HG02623 (cell line): ENCODE measurements around the gene UBE3B.

Experiments used
- ATAC-seq: cut with Tn5 transposase; IDR thresholded peaks from one replicate; pipeline ENCODE4 v1.9.1; 2021; ENCODE audit warnings: moderate library complexity; ENCODE audit not compliant: unreplicated experiment

Gene UBE3B

DNA sequence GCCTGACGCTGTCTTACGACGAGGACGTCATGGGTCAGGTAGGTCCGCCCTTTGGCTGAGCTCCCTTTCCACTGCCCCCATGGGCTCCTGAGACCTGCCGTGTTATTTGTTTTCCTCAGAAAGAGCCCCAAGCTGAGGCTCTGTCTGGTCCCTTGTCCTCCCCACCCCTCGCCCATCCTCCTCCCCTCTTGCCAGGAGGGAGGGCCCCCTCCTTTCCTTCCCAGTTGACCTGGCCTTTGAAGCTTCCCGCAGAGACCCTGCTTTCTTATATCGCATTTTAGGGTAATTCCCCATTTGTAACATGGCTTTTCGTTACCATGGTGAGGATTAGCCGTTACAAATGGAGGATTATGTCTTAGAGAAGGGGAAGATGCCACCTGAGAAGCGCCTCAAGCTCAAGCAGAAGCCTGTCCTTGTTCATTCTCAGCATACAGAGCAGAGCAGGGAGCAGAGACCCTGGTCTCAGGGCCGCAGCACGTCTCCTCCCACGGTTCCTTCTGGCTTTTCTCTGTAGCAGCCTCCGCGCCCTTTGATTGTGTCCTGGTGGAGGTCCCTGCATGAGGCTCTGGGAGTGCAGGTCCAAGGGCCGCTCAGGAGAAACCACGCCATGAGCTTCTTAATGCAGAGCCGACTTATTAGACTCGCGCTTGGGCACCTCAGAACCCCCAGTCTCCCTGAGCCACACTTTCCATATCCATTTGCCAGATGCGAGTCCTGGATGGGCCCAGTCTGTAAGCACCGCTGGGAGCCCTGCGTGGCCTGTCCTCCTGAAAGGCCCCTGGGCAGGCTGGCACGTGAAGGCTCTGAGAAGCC lies 47.2 kb downstream of the UBE3B start:
- no peak for ATAC-seq

DNA sequence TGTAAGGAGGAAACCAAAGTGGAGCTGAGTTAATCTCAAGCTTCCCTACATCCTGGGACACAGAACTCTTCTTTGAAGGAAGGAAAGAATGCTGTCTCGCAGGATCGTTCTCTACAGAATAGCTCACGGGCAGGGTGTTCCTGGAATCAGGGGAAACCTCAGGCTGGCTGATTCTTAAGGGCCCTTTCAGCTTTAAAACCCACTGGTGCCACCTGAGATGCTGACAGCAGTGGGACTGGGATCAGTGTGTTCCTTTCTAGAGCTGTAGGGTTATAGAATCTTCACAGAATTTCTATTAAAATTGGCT lies 47.8 kb downstream of the UBE3B start:
- no peak for ATAC-seq

DNA sequence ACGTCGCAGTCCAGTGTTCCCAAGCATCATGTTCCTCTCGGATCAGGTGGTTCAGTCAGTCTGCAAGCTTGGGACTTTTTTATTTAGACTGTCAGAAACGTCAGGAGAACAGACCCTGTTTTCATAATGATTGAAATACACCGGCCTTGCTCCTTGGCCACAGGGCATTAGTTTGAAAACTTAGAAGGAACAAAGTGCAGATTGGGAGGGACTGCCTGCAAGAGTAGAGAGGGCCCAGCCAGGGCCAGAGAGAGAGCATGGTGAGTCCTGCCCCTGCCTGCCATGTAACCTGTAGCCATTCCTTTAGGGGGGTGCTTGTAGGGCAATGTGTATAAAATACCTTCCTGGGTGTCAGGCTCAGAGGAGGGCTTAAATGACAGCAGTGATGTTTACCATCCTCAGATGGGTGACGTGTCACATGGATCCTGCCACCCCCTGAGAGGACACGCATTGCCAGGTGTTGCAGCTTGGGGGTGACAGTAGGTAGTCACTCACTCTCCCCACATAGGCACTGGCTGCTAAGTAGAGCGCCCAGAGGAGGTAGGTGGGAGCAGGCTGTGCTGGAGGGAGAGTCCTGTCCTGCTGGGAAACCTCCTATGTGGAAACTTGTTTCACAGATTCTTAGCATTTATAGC lies 50.2 kb downstream of the UBE3B start:
- ATAC-seq = no peak

DNA sequence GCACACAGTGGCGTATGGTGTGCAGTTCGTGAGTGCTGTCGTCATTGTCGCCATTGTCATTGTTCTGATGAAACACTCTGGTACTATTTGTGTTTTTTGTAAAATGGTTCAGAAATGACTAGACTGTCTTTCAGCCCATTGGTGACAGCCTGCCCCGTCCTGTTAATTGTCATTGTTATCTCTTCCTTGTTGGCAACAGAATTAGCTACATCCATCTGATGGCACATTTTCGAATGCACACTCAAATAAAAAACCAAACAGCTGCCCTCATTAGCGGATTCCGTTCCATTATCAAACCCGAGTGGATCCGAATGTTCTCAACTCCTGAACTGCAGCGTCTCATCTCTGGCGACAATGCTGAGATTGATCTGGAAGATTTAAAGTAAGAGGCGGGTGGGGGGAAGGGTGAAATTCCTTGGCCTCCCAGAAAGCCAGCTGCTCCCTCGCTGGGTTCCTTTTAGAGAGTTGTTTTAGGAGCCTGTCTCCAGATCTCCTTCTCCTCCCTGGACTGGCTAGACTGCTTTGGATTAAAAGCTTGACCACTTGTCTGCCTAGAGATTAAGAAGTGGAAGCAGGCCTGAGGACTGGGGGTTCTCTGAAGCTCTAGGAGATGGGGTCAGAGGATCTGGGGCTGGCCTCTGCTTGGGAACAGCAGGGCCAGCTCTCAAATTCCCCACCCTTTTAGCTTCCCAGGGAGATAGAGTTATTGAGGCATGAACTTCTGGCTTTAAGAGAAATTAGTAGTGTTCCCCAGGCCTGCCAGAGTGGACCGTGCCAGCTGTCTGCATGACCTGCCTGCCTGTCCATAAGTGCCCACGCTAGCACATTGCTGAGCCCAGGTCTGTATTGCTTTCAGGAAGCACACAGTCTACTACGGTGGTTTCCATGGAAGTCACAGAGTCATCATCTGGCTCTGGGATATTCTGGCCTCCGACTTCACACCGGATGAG lies 52.5 kb downstream of the UBE3B start:
- ATAC-seq = no peak

DNA sequence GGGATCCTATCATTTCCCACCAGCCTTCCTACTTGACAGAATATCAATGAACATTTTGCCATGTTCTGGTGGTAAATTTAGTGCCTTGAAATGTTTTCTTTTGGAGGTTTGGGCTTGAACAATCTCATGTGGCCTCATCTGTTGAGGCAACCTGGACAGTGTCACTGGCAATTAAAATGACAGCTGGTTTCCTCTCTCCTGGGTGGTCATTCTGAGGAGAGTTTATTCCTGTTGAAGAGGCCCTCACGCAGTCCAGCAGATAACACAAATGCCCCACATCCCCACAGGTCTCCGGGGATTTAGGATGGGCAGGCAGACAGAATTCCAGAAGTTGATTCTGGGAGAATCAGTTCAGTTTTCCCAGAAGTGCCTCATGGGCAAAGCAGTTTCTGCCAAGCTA lies 54.0 kb downstream of the UBE3B start:
- ATAC-seq = no peak

DNA sequence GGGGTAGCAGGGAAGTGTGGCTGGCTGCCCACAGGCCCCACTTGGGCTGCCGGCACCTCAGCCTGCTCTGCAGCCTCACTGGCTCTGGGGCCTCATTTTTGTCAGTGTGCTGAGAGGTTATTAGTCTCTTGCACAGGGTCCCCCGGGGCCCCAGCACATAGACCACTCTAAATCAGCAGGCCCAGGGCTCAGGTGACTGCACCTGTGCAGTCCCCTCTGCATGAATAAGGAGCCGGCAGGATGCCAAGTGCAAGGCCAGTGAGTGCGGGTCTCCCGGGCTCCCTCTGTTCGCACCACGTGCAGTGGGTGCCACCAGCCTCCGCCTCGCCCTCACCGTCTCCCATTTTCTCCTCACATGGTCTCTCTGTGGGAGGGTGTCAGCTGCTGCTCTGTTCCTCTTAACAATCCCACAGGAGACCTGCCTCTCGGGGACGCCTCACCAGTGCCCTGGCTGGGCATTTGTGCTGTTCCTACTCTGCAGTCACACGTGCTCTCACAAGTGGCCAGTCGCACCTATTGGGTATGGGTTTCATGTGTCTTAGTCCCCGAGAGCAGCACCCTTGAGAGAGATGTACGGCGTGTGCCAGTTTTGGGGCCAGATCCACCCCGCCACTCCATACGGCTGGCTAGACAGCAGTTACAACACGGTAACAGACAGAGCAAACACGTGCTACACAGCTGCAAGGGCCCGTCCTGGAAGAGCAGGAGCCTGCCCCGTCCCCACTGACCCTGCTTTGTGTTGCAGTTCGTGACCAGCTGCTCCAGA lies 55.5 kb downstream of the UBE3B start:
- no peak for ATAC-seq

DNA sequence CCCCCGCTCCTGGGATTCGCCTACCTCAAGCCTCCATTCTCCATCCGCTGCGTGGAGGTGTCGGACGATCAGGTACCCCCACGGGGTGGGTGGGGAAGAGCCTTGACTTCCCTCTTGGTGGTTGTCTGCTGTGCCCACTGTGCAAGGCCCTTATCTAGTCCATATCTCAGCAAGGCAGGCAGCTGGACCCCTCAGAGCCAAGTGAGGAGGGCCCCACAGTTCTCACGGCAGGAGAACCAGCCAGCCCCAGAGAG lies 56.0 kb downstream of the UBE3B start:
- ATAC-seq = no peak

DNA sequence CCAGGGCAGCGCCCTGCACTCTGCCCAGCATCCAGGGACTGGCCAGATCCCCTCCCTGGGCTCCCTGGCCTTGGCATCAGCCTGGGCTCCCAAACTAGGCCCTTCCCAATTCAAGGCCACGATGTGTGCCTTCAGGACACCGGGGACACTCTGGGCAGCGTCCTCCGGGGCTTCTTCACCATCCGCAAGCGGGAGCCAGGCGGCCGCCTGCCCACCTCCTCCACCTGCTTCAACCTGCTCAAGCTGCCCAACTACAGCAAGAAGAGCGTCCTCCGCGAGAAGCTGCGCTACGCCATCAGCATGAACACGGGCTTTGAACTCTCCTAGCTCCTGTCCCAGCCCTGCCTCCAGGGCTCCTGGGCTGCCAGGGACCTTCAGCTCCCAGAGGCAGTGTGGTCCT lies 57.0 kb downstream of the UBE3B start:
- no peak for ATAC-seq

DNA sequence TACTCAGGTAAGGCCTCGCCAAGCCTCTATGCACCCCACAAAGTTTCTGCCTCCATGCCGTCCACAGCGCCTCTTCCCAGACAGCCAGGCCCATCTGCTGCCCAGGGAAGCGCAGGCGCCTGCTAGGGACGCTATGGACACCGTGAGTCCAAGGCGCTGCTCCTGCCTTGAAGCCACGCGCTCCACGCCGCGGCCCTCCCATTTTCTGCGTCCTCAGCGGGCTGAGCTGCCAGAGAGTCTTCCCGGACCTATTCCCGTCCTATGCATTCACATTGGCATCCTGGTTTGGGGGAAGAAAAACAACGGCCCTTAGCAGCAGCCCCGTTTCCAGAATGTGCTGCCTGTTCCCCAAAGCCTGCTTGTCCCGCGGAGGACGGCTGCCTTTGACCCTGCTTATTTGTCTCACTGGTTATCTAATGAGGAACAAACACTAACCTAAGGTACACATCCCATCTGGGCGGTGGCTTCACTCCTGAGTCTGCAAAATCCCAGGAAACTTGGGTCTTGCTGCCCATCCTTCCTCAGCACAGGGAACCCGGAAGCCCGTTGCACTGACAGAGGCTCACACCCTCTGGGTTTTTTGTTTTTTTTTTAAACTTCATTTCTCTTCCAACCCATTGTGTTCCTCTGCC lies 57.9 kb downstream of the UBE3B start:
- ATAC-seq = no peak

DNA sequence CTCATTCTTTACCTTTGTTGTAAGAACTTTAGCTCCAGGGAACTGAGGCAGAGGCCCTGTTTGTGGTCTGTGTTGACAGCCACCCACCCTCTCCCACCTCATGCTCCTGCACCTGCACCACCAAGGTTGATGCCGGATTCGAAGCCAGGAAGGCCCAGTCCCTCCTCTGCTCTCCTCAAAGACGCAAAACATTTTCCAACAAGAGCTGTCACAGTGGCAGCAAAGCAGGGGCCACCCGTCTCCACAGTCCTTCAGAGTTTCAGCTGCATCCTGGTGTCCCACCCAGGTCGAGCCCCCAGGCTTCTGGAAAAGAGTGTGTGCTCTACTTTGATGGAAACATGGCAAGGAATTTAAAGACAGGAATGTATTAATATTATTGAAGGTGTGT lies 58.4 kb downstream of the UBE3B start:
- no peak for ATAC-seq

DNA sequence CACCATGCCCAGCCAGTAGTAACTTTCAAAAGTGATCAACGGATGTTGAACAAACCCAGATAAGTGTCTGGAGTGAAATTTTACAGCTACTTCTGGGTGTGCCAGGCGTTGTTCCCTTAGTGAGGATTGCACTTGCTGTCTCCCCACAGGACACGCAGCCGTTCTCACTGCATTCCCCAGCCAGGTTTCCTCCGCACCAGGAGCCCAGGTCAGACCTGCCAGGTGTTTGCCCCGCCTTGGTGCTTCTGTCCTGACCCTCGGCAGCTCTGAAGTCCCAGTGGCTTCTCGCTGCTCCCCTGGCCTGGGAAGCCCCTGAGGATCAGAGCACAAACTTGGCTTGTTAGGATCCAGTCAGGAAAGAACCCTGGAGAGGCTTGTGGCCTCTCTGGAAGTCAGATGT lies 59.7 kb downstream of the UBE3B start:
- ATAC-seq = no peak

DNA sequence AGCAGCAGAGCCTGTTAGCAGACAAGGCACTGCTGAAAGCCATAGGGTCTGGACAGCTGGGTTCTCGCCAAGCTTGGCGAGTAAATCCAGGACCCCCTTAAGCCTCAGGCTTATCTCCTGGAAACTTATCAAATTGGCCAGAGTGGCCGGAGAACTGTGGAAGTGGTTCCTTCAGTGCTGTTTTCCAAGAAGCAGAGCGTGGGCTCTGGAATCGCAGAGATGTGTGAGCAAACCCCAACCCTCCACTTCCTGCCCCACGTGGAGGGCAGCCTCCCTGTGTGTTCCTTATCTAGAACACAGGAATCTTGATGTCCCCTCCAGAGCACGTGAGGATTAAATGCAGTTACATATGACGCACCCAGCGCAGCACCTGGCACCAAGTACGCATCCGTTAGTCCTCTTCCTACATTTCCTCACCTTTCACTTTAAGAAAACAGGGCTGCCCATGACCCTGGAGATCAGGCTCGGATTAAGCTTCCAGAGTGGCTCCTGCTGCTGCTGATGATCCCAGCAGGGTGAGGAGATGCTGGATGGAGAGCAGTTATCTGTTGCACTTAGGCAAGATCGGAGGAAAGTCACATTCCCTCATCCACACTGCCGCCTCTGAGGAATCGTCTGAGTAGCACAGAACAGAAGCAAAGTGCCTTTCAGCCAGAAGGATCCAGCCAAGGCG lies 60.9 kb downstream of the UBE3B start:
- ATAC-seq = no peak

DNA sequence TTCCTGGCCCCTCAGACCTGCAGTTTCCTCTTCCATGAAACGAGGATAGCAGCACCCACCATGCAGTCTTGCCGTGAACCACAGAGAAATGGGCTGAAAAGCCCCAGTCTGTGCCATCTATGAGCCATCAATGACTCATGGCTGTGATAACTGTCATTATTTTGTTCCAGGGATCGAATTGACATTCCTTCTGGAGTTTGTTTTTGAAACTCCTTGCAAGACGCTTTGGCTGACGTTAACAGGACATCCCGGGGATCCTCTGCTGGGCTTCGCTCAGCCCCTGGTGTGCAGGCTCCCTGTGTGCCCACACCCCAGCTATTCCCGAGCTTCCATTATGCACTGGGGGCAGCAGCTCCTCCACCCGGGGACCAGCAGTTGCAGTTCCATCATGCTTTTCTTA lies 62.1 kb downstream of the UBE3B start:
- ATAC-seq = no peak

DNA sequence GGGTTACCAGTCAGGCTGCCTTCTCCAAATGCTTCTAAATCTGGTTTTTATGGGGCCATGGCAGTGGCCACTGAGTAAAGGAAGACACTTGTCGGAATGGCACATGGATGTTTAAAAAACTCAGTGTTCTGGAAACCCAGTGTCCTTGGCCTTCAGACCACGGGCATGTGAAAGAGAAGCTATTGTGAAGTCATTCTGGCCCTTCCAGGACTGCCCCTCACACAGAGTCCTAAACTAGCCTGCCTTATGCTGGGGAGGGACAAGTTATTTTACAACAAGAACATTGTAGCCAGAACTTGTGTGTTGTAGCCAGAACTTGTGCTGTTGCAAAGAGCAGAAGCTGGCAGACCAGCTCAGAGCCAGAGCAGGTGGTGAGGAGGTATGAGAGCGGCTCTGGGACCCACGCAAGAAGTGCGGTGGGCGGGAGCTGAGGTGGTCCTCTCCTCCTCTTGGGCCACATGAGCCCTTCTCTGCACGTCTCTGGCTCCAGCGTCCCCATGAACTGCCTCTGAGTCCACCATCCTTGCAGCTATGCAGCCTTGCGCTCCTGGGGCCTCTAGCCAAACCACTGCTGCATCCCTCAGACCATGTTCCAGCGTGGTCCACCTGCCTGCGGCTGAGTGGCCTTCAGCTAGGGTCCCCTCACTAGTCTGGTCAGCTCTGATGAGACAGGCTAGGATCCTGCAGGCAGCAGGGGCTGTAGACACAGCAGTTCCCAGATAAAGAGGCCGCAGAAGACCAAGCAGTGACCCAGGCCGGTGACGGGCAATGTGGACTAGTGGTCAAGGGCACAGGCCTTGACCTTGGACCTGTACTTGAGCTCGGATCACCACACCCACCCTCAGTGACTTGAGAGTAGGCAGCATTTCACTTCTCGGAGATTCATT lies 63.3 kb downstream of the UBE3B start:
- ATAC-seq = no peak

DNA sequence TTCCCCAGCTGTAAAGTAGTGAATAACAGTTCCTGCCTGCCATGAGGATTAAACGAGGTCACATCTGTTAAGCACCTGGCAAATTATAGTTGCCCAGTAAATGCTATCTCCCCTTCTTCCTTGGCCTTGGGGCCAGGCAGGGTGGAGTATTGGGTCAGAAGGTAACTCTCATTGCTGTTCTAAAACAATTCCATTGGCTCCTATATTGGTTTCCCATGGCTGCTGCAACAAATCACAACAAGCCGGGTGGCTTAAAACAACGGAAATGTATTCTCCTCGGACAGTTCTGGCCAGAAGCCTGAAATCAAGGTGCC lies 63.9 kb downstream of the UBE3B start:
- no peak for ATAC-seq

DNA sequence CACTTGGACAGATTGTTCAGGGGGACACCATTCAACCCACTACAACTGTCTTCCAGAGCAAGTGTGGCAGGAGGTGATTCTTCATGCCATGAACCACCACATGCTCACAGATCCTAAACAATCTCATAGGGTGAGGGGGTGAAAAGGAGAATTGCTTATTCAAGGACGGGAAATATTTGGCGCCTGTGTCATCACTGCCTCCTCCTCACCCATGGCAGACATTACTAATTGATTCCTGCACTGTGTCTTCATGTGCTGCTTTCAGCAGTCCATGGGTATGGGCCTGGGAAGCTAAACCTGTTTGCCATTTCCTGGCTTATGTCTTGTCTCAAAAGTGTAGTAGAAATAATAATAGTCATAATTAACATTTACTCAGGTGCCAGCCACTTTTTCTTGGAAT lies 64.6 kb downstream of the UBE3B start:
- no peak for ATAC-seq

DNA sequence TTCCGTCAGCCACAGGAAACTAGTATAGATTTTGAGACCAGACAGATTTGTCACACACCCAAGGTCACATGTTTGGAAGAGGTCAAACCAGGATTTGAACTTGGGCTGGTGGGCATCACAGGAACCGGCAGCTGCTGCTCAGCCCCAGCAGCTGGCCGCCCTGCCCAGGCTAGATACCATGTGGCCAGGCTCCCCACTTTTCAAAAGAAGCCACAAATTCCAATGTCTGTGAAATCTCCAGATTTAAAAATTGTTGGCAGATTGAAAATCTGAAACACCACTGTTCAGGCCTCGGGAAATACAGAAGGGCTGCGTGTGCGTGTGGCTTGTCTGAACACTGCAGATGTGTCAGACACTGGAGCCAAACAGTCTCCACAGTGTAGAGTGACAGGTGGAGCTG lies 65.4 kb downstream of the UBE3B start:
- ATAC-seq = no peak

DNA sequence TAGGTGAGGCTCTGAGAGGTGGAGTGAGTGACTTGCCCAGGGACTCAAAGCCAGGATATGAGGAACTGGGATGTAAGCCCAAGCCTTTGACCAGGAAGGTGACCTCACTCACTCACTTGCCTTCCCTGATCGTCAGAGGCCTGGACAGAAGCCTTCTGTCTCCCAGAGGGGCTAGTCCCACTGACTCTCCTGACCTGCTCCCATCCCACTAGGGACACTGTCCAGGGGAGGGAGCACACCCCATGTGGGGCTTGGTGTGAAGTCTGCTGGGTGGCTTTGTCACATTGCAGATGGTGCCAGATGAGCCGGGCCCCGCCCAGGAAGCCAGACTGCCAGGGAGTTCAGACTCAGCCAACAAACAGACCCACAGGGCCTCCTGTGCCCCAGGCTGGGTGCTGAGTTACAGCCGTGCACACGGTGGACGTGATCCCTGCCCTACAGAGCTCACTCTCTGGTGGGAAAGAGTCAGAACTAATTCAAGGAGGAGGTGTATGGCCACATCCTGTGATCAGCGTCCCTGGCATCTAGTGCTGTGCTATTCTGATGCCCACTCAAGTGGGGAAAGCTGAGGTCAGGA lies 67.6 kb downstream of the UBE3B start:
- no peak for ATAC-seq

DNA sequence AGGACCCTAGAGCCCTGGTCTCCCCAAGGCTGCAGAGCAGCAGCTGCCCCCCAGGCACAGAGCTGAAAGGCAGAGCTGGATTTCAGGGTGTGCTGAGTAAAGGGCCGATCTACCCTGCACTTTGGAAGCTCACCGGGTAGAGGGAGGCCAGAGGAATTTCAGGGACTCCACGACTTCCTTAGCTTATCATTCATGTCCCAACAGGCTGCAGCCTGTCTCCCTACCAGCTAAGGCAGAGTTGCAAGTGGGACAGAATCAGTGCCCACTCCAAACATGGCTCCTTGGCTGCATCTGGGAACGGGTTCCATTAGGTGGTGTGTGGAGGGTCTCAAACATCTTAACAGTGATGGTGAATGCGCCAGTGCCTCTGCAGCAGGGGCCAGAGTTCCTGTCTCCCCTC lies 68.4 kb downstream of the UBE3B start:
- ATAC-seq = no peak
